ENCODE measurements around the gene MBTD1.

MBTD1 gene

DNA sequence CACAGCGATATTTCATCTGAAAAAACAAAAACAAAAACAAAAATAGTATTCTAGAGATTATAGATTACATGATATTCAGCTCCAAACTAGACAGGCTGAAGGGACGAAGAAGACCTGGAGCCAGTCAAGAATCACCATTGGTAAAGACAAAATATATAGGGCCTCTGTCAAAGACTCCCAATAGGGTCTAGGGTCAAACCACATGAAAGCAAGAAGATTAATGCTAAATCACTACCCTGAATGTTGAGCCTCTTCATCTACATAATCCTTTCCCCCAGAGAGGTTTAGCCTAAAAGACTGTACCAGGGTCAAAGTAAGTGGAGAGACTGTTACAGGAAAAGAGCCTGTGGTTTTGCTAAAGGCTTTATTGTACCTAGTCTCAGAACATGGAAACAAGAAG lies 117.3 kb downstream of the MBTD1 start:
- DNase-seq (ENCODE audit: low read depth in 2 of 2): no peak
- TF ChIP-seq, protein P1, sequence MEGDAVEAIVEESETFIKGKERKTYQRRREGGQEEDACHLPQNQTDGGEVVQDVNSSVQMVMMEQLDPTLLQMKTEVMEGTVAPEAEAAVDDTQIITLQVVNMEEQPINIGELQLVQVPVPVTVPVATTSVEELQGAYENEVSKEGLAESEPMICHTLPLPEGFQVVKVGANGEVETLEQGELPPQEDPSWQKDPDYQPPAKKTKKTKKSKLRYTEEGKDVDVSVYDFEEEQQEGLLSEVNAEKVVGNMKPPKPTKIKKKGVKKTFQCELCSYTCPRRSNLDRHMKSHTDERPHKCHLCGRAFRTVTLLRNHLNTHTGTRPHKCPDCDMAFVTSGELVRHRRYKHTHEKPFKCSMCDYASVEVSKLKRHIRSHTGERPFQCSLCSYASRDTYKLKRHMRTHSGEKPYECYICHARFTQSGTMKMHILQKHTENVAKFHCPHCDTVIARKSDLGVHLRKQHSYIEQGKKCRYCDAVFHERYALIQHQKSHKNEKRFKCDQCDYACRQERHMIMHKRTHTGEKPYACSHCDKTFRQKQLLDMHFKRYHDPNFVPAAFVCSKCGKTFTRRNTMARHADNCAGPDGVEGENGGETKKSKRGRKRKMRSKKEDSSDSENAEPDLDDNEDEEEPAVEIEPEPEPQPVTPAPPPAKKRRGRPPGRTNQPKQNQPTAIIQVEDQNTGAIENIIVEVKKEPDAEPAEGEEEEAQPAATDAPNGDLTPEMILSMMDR (IDR thresholded peaks at IDR 0.05; ENCODE audit: low read depth, low read length): no peak
- no peak overlapping the region for H3K4me3 ChIP-seq (replicated peaks in 1 of 2; ENCODE audit: low read depth in 2 of 2, low read length in 2 of 2)

DNA sequence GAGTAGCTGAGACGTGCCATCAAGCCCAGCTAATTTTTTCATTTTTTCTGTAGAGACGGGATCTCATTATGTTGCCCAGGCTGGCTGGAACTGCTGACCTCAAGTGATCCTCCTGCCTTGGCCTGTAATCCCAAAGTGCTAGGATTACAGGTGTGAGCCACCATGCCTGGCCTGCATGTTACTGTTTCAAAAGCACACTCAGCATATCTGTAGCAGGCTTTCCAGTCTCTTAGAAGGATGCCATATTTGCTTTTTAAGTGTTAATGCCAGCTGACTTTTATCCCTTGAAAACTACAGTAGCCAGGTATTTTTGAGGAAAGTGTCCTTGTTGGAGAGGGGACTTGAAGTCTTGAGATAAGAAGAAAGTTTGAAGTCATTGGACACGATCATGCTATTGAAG lies 123.9 kb downstream of the MBTD1 start:
- DNase-seq (ENCODE audit: low read depth in 2 of 2): no peak
- TF ChIP-seq, protein P1 (IDR thresholded peaks at IDR 0.05; ENCODE audit: low read depth, low read length): no peak
- no peak overlapping the region for H3K4me3 ChIP-seq (replicated peaks in 1 of 2; ENCODE audit: low read depth in 2 of 2, low read length in 2 of 2)

DNA sequence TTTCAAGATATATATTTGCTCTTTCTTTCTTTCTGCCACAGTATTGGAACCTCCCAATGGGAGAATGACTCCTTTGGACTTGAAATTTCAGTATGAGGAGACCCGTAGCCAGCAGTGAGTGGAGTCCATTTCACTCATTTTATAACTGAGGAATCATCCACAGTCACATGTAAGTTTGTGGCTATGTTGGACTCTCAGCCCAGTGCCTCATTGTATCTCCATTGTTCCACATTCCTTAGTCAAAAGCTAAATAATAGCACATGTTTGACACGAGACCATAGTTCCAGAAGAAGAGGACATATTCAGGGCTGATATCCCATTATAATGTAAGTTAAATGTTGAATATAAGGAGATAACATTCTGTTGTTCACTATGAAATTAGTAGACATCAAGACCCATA lies 126.5 kb downstream of the MBTD1 start:
- TF ChIP-seq, protein P1 (IDR thresholded peaks at IDR 0.05; ENCODE audit: low read depth, low read length): no peak
- H3K4me3 ChIP-seq (replicated peaks in 1 of 2; ENCODE audit: low read depth in 2 of 2, low read length in 2 of 2): no peak overlapping the region
- peak in 1 of 2 donors; percentile 26 for DNase-seq (ENCODE audit: low read depth in 2 of 2)

DNA sequence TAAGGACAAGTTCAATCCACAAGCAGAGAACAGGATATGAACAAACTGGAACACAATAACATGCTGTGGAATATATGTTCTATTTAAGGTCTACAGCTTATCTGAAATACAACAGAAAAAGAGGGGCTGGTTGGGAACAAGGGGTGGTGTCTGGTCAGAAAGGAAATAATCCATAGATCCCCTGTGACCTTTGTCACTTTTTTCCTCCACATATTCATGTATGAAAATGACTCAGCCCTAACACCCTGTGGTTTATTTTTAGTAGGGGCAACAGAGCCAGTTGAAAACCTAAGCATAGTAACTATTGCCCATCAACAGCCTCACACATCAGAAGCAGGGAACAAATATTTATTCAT lies 126.9 kb downstream of the MBTD1 start:
- DNase-seq (ENCODE audit: low read depth in 2 of 2): peak in 1 of 2 donors; percentile 36
- H3K4me3 ChIP-seq (replicated peaks in 1 of 2; ENCODE audit: low read depth in 2 of 2, low read length in 2 of 2): no peak overlapping the region
- TF ChIP-seq, protein P1 (IDR thresholded peaks at IDR 0.05; ENCODE audit: low read depth, low read length): no peak

DNA sequence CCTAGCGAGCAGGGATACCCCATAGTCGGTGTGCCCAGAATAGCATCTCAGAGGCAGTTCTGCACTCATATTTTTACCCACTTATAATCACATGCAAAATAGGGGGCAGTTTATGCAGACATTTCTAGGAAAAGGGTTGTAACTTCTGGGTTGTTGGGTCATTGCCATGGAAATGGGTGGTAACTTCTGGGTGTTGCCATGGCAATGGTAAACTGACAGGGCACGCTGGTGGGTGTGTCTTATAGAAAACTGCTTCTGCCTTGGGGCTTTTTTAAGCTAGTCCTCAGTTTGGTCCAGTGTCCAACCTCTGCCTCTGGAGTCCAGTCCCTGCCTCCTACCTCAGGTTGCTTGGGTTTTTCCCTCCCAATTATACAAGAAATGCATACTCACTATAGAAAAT lies 131.8 kb downstream of the MBTD1 start:
- DNase-seq (ENCODE audit: low read depth in 2 of 2): peak; percentile 25 to 50
- no peak overlapping the region for H3K4me3 ChIP-seq (replicated peaks in 1 of 2; ENCODE audit: low read depth in 2 of 2, low read length in 2 of 2)
- TF ChIP-seq, protein P1 (IDR thresholded peaks at IDR 0.05; ENCODE audit: low read depth, low read length): no peak
